ENCODE data around the gene RESP18.

The RESP18 gene

GRCh38 chr2:219327719-219328118, 4.8 kb downstream of the RESP18 start:
- TF ChIP-seq POLR2AphosphoS5 (IDR thresholded peaks at IDR 0.05; ENCODE audit: low read depth, low read length) (no peak), SIN3A (IDR thresholded peaks at IDR 0.05; ENCODE audit: borderline replicate concordance, insufficient read depth, low read length) (no peak)

- no peak for TF ChIP-seq FOXP2 (optimal IDR thresholded peaks at IDR 0.05; ENCODE audit: borderline replicate concordance, extremely low read depth, extremely low read length, insufficient read depth)
- TF ChIP-seq REST (IDR thresholded peaks at IDR 0.05; ENCODE audit: insufficient read depth in 1 of 2, low read depth in 2 of 2, low read length in 2 of 2) = no peak
- no peak for TF ChIP-seq SIN3A (IDR thresholded peaks at IDR 0.05; ENCODE audit: borderline replicate concordance, insufficient read depth, low read length)
- TF ChIP-seq POLR2AphosphoS5 (IDR thresholded peaks at IDR 0.05; ENCODE audit: low read depth, low read length) = no peak
- TF ChIP-seq TAF1 (IDR thresholded peaks at IDR 0.05; ENCODE audit: borderline replicate concordance, insufficient read depth, low read length) = no peak
Measured at GRCh38 chr2:219325657-219326315, 6.8 kb downstream of the RESP18 start.

GRCh38 chr2:219325136-219325535, 7.4 kb downstream of the RESP18 start:
- no peak for TF ChIP-seq REST (IDR thresholded peaks at IDR 0.05; ENCODE audit: insufficient read depth in 1 of 2, low read depth in 2 of 2, low read length in 2 of 2)
- no peak for TF ChIP-seq SIN3A (IDR thresholded peaks at IDR 0.05; ENCODE audit: borderline replicate concordance, insufficient read depth, low read length)
- no peak for TF ChIP-seq TAF1 (IDR thresholded peaks at IDR 0.05; ENCODE audit: borderline replicate concordance, insufficient read depth, low read length)
- TF ChIP-seq FOXP2 (optimal IDR thresholded peaks at IDR 0.05; ENCODE audit: borderline replicate concordance, extremely low read depth, extremely low read length, insufficient read depth) = no peak
- no peak for TF ChIP-seq POLR2AphosphoS5 (IDR thresholded peaks at IDR 0.05; ENCODE audit: low read depth, low read length)

- TF ChIP-seq FOXP2 (optimal IDR thresholded peaks at IDR 0.05; ENCODE audit: borderline replicate concordance, extremely low read depth, extremely low read length, insufficient read depth) (no peak), POLR2AphosphoS5 (IDR thresholded peaks at IDR 0.05; ENCODE audit: low read depth, low read length) (no peak), TAF1 (IDR thresholded peaks at IDR 0.05; ENCODE audit: borderline replicate concordance, insufficient read depth, low read length) (no peak), REST (IDR thresholded peaks at IDR 0.05; ENCODE audit: insufficient read depth in 1 of 2, low read depth in 2 of 2, low read length in 2 of 2) (no peak), SIN3A (IDR thresholded peaks at IDR 0.05; ENCODE audit: borderline replicate concordance, insufficient read depth, low read length) (no peak)
Measured at GRCh38 chr2:219323434-219323833, 9.1 kb downstream of the RESP18 start.

- TF ChIP-seq POLR2AphosphoS5 (IDR thresholded peaks at IDR 0.05; ENCODE audit: low read depth, low read length) = no peak
- TF ChIP-seq FOXP2 (optimal IDR thresholded peaks at IDR 0.05; ENCODE audit: borderline replicate concordance, extremely low read depth, extremely low read length, insufficient read depth) = no peak
- no peak for TF ChIP-seq TAF1 (IDR thresholded peaks at IDR 0.05; ENCODE audit: borderline replicate concordance, insufficient read depth, low read length)
- TF ChIP-seq REST (IDR thresholded peaks at IDR 0.05; ENCODE audit: insufficient read depth in 1 of 2, low read depth in 2 of 2, low read length in 2 of 2) = no peak
- TF ChIP-seq SIN3A (IDR thresholded peaks at IDR 0.05; ENCODE audit: borderline replicate concordance, insufficient read depth, low read length) = no peak
Measured at GRCh38 chr2:219314804-219315468, 17.6 kb downstream of the RESP18 start.
